GM12801 (cell line): Measurements from ENCODE around the gene NASP.

Experiments used
- TF ChIP-seq, protein P1 (sequence below): IDR thresholded peaks from one replicate; pipeline ENCODE4 v1.5.1; 2011; ENCODE audit warnings: control low read depth; ENCODE audit not compliant: insufficient read length; ENCODE audit errors: extremely low read depth

NASP gene

DNA sequence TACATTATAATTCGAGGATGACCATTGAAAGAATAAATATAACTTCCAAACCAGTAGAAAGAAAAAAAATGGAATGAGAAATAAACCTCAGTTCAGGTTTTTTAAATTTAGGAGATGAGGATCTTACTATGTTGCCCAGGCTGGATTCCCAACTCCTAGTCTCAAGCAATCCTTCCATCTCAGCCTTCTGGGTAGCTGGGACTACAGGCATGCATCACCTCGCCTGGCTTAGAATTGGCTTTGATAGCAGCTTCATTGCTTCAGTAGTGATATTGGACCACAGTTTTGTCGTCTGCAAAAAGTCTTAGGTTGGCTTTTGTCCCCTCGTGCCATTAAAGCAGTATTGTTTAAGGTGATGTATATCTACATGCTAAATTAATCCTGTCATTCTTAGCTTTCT is 2.9 kb downstream of the NASP start:
- TF ChIP-seq, protein P1, sequence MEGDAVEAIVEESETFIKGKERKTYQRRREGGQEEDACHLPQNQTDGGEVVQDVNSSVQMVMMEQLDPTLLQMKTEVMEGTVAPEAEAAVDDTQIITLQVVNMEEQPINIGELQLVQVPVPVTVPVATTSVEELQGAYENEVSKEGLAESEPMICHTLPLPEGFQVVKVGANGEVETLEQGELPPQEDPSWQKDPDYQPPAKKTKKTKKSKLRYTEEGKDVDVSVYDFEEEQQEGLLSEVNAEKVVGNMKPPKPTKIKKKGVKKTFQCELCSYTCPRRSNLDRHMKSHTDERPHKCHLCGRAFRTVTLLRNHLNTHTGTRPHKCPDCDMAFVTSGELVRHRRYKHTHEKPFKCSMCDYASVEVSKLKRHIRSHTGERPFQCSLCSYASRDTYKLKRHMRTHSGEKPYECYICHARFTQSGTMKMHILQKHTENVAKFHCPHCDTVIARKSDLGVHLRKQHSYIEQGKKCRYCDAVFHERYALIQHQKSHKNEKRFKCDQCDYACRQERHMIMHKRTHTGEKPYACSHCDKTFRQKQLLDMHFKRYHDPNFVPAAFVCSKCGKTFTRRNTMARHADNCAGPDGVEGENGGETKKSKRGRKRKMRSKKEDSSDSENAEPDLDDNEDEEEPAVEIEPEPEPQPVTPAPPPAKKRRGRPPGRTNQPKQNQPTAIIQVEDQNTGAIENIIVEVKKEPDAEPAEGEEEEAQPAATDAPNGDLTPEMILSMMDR, result no peak

DNA sequence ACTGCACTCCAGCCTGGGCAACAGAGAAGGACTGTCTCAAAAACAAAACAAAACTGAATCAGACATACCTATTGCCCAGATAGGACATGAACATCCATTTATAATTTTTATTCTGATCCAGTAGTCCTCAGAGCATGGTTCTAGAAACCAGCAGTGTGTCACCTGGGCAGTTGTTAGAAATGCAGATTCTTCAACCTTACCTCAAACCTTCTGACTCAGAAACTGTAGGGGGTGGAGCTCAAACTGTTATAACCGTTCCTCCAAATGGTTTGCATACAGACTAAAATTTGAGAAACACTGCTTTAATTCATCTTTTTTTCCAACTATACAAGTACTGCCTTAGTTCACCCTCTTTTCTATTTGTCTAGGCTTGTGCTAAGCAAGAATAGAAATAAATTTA is 6.0 kb downstream of the NASP start:
- TF ChIP-seq, protein P1, result no peak

DNA sequence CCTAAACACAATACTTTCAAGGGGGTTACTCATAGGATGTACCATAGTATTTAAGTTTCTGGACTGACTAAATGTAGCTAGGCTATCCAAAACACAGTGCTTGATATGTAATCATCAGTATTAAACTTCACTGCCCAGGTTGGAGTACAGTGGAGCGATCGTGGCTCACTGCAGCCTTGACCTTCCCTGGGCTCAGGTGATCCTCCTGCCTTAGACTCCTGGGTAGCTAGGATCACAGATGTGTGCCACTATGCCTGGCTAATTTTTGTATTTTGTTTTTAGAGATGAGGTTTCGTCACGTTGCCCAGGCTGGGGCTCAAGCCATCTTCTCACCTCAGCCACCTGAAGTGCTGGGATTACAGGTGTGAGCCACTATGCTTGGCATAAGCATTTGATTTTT is 10.6 kb downstream of the NASP start:
- TF ChIP-seq, protein P1, result no peak

DNA sequence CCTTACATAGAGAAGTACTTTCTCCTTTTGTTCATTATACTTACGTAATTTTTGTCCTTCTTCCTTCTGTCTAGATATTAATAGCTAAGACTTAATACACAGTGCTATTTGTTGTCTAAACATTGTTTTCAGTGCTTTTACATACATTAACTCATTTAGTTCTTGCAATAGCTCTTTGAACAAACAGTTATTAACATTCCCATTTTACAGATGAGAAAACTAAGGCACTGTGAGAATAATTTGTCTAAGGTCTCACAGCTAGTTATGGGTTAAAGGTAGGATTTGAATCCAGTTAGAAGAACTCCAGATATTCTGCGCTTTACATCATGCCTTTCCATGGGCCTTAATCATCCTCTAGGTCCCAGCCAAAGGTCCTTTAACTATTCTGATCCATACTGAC is 20.4 kb downstream of the NASP start:
- TF ChIP-seq, protein P1, result no peak

DNA sequence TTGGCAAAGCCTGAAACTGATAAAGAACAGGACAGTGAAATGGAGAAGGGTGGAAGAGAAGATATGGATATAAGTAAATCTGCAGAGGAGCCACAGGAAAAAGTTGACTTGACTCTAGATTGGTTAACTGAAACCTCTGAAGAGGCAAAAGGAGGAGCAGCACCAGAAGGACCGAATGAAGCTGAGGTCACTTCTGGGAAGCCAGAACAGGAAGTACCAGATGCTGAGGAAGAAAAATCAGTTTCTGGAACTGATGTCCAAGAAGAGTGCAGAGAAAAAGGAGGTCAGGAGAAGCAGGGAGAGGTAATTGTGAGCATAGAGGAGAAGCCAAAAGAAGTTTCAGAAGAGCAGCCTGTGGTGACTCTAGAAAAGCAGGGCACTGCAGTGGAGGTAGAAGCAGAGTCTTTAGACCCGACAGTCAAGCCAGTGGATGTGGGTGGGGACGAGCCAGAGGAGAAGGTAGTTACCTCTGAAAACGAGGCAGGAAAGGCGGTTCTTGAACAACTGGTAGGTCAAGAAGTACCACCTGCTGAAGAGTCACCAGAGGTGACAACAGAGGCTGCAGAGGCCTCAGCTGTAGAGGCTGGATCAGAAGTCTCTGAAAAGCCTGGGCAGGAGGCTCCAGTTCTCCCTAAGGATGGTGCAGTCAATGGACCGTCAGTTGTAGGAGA is 23.7 kb downstream of the NASP start:
- TF ChIP-seq, protein P1, result no peak

DNA sequence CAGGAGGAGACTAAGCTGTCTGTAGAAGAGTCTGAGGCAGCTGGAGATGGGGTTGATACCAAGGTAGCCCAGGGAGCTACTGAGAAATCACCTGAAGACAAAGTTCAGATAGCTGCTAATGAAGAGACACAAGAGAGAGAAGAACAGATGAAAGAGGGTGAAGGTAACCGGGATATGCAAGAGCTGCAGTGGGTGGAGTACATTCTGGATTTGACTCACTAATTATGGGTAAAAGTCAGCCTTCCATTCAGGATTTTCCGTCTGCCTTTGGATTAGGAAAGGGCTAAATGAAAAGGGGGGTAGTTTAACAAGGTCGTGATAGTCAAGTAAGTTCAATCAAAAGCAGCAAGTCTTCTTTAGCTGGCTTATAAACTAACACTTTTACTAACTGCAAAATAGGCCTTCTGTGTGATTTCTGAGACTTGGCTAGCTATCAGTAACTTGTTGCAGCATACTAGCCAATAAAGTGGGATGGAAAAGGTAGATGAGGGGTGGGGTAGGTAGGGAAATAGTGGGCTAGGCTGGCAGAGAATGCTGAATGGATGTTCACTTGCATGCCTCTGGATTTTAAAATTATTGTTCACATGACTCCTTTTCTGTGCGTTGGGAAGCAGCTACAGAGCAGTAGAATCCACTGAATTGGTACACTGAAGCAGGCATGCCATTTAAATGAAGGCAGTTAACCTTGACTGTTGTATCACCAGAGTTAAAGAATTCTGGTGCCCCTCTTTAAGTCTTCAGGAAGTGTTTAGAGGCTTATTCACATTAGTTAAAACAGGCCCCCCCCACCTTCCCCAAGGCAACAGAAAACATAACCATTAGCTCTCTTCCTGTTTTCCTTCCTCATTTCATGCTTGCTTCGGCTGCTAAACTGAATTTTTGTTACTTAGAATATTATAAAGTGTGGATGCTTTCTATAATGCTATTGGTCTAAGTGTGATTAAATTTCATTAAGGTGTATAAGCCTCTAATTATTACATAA is 24.6 kb downstream of the NASP start:
- TF ChIP-seq, protein P1, result no peak

DNA sequence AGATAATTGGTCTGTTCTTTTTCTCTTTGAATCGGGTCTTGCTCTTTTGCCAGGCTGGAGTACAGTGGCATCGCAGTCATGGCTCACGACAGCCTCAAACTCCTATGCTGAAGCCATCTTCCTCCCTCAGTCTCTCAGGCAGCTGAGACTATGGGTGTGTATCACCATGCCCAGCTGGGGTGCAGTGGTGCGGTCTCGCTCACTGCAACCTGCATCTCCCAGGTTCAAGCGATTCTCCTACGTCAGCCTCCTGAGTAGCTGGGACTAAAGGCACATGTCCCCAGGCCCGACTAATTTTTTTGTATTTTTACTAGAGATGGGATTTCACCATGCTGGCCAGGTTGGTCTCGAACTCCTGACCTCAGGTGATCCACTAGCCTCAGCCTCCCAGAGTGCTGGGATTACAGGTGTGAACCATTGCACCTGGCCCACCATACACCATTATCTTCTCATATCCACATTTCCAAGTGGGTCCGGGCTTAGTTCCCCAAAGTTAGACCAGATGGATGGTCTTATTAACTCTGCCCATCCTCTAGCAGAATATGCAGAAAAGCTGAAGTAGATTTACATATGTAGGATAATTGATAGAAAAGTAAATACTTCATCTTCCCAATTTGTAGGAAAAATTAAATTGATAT is 26.9 kb downstream of the NASP start:
- TF ChIP-seq, protein P1, result no peak
